ENCODE results near the gene CLIC4.

Gene CLIC4

DNA sequence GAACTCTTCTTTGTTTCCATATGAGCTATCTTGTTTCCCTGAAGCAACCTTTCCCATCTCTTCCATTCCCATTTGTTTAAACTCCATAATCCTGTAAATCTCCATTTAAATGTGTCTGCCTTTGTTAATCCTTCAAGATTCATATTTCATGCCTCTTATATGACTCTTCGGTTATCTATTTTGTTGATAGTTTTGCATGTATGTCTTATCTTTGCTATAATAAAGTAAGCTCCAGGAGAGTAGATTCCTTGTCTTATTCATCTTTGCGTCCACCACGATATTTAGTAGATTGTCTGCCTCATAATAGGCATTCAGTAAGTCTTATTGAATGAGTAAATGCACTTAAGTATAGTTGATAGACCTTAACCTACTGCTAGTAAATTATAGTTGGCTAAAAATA, 18.4 kb downstream of the CLIC4 start:
- Histone ChIP-seq H3K9me3 (no peaks in the 10 kb centered on the region), H3K27me3 (no peaks in the 10 kb centered on the region), H3K4me1 (peaks cover 0 to 97% (median 45%) of the 10 kb centered on the region in 4 donors), H3K27ac (no peak overlapping the region), H3K36me3 (no peaks in the 10 kb centered on the region), H3K4me3 (no peak overlapping the region)
- intact Hi-C loops (cut with DNase I; ENCODE audit: low total_unique reads): no loop called here
- TF ChIP-seq, protein P1, sequence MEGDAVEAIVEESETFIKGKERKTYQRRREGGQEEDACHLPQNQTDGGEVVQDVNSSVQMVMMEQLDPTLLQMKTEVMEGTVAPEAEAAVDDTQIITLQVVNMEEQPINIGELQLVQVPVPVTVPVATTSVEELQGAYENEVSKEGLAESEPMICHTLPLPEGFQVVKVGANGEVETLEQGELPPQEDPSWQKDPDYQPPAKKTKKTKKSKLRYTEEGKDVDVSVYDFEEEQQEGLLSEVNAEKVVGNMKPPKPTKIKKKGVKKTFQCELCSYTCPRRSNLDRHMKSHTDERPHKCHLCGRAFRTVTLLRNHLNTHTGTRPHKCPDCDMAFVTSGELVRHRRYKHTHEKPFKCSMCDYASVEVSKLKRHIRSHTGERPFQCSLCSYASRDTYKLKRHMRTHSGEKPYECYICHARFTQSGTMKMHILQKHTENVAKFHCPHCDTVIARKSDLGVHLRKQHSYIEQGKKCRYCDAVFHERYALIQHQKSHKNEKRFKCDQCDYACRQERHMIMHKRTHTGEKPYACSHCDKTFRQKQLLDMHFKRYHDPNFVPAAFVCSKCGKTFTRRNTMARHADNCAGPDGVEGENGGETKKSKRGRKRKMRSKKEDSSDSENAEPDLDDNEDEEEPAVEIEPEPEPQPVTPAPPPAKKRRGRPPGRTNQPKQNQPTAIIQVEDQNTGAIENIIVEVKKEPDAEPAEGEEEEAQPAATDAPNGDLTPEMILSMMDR (IDR thresholded peaks at IDR 0.05): no peak
- no peak for DNase-seq

GRCh38 chr1:24764439-24764838, 19.2 kb downstream of the CLIC4 start:
- no peaks in the 10 kb centered on the region for H3K27me3 ChIP-seq
- no peak overlapping the region for H3K4me3 ChIP-seq
- TF ChIP-seq, protein P1 (IDR thresholded peaks at IDR 0.05): no peak
- no peak for DNase-seq
- H3K36me3 ChIP-seq: no peaks in the 10 kb centered on the region
- peaks cover 0 to 97% (median 48%) of the 10 kb centered on the region in 4 donors for H3K4me1 ChIP-seq
- H3K27ac ChIP-seq: peak overlapping the region; percentile 18 to 50
- intact Hi-C loops (cut with DNase I; ENCODE audit: low total_unique reads): no loop called here
- no peaks in the 10 kb centered on the region for H3K9me3 ChIP-seq

DNA sequence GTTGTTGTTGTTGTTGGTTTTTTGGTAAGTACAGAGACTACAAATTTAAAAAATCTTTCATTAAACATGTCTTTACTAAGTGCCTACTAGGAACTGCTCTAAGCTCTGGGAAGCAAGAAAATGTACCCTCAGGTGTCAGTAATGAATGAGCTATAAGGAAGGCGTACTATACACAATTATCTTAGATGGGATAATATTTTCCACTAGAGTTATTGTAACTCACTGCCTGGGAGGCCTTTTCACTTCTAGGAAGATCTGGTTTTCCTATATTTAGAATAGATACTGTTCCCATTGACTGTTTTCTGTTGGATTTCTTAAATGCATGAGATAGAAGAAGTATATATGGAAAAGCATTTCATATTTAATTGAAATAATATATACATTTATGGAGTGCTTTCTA, 19.6 kb downstream of the CLIC4 start:
- TF ChIP-seq, protein P1 (IDR thresholded peaks at IDR 0.05): no peak
- peaks cover 0 to 97% (median 49%) of the 10 kb centered on the region in 4 donors for H3K4me1 ChIP-seq
- DNase-seq: no peak
- no peaks in the 10 kb centered on the region for H3K36me3 ChIP-seq
- intact Hi-C loops (cut with DNase I; ENCODE audit: low total_unique reads): no loop called here
- no peak overlapping the region for H3K4me3 ChIP-seq
- no peaks in the 10 kb centered on the region for H3K9me3 ChIP-seq
- H3K27ac ChIP-seq: peak overlapping the region; percentile 18 to 50
- no peaks in the 10 kb centered on the region for H3K27me3 ChIP-seq

DNA sequence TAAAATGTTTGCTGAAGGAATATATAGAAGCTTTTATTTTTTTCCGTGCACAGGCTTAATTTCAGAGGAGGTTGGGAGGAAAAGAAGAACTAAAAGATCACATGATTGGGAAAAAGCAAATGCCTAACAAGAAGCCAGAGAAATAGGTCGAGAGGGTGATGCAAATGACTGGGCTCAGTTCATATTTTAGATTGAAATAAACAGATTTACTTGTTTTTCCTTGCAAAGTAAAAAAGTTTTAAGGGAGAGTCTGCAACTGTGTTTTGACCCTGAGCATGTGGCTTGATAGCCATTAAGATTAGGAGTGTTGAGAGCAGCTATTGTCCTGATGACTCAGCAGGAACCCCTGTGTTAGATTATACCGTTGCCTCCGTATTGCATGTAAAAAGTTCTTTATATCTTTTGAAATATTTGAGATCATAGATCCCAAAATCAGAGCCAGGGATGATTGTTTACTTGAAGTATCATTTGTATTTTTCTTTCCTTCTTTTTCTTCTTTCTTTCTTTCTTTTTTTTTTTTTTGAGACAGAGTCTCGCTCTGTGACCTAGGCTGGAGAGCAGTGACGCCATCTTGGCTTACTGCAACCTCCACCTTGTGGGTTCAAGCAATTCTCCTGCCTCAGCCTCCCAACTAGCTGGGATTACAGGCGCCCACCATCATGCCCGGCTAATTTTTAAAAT, 20.2 kb downstream of the CLIC4 start:
- intact Hi-C loops (cut with DNase I; ENCODE audit: low total_unique reads): no loop called here
- no peaks in the 10 kb centered on the region for H3K9me3 ChIP-seq
- peak overlapping the region; percentile 34 to 50 for H3K27ac ChIP-seq
- no peaks in the 10 kb centered on the region for H3K27me3 ChIP-seq
- no peak for DNase-seq
- H3K36me3 ChIP-seq: no peaks in the 10 kb centered on the region
- H3K4me3 ChIP-seq: no peak overlapping the region
- TF ChIP-seq, protein P1 (IDR thresholded peaks at IDR 0.05): no peak
- peaks cover 0 to 94% (median 51%) of the 10 kb centered on the region in 4 donors for H3K4me1 ChIP-seq

GRCh38 chr1:24767351-24767750, 22.1 kb downstream of the CLIC4 start:
- H3K27ac ChIP-seq: peak overlapping the region; percentile 88
- peaks cover 0 to 94% (median 47%) of the 10 kb centered on the region in 4 donors for H3K4me1 ChIP-seq
- TF ChIP-seq, protein P1 (IDR thresholded peaks at IDR 0.05): no peak
- H3K27me3 ChIP-seq: no peaks in the 10 kb centered on the region
- no peak overlapping the region for H3K4me3 ChIP-seq
- intact Hi-C loops (cut with DNase I; ENCODE audit: low total_unique reads): no loop called here
- DNase-seq: no peak
- H3K9me3 ChIP-seq: no peaks in the 10 kb centered on the region
- no peaks in the 10 kb centered on the region for H3K36me3 ChIP-seq

Data from tibial artery (tissue), 4 donors.